Choroid plexus epithelial cell (primary cell): ENCODE data around the gene CDK14.

Source experiments
- DNase-seq: peaks from one replicate; pipeline ENCODE4 v3.0.0-alpha.2; 2010; ENCODE audit warnings: low read depth
- H3K4me3 ChIP-seq: 2 replicates; pipeline ENCODE4 v1.5.1; 2011; ENCODE audit warnings: low read depth, mild to moderate bottlenecking, control low read depth, low read length, moderate library complexity
- TF ChIP-seq, protein P1 (sequence below): conservative IDR thresholded peaks from 2 replicates; pipeline ENCODE4 v1.5.1; 2011; ENCODE audit warnings: low read depth, mild to moderate bottlenecking, control low read depth, inconsistent platforms, low read length, moderate library complexity

The CDK14 gene

DNA sequence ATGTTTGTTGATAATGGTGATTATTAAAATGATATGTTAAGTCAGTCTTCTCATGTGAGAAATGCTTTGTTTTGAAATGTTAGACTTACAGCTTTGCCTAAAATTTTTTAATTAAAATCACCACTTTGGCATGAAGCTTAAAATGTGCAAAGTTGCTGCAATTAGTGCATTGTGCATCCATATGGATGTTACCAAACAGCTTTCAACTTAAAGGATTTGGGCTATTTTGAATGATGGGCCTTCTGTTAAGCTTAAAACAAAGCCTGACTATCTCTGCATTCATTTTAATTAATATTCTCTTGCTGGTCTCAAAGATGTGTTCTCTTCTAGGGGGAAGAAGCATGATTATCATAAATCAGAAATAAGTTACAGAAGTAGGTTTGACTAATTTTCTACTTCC lies 603.5 kb downstream of the CDK14 start:
- no peak for DNase-seq
- H3K4me3 ChIP-seq: no peak overlapping the region
- TF ChIP-seq, protein P1, sequence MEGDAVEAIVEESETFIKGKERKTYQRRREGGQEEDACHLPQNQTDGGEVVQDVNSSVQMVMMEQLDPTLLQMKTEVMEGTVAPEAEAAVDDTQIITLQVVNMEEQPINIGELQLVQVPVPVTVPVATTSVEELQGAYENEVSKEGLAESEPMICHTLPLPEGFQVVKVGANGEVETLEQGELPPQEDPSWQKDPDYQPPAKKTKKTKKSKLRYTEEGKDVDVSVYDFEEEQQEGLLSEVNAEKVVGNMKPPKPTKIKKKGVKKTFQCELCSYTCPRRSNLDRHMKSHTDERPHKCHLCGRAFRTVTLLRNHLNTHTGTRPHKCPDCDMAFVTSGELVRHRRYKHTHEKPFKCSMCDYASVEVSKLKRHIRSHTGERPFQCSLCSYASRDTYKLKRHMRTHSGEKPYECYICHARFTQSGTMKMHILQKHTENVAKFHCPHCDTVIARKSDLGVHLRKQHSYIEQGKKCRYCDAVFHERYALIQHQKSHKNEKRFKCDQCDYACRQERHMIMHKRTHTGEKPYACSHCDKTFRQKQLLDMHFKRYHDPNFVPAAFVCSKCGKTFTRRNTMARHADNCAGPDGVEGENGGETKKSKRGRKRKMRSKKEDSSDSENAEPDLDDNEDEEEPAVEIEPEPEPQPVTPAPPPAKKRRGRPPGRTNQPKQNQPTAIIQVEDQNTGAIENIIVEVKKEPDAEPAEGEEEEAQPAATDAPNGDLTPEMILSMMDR: no peak

DNA sequence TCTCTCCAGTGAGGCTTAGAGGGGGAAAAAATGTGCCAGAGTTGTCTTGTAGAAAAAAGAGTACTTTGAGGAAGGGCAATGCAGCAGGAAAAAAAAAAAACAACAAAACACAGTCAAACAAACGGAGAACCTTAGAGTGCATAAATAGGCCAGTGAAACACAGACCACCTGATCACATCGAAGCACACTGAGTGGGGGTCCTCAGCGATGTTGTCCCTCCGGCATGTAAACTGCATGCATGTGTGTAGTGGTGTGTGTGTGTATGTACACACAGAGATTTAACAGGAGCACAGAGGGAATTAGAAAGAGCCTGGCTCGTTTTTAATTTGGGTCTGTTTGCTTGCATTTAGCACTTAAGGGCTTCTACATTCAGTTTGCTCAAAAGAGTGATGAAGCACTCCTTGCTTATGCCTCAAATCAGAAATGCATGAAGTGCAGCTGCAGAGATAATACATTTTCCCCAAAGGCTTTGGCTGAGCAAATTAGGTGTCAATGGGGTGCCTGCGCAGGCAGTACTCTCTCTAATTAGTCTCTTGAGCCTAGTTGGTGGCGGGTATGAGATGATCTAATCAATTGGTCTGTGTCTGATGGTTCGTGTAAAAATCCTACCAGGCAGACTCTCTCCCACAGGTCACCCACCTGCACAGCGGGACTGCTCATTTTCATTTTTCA lies 605.5 kb downstream of the CDK14 start:
- DNase-seq: no peak
- H3K4me3 ChIP-seq: no peak overlapping the region
- TF ChIP-seq, protein P1: no peak

DNA sequence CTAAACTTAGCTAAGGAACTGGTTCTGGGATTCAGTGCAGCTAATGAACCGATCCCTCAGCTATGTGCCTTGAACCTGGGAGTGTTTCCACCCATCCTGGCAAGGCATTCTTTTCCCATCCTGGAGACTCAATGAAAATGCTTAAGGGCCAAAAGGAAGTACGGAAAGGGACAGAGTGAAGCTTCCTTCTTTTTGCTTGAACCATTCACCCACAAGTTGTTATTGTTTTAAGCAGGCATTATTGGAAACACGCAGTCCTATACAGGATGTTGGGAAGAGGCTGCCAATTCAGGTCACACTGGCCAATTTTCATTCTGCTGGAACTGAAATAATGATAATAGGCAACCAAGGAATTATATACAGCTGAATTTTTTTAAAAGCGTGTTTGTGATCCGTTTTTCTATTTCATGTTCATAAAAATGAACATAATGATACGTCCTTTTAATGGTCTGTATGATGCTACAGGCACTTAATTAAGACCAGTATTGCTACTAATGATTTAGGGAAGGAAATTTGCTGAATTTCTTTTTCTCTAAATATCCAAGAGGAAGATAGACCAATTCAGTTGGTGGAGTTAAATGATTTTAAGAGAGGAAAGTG lies 610.3 kb downstream of the CDK14 start:
- TF ChIP-seq, protein P1: no peak
- no peak overlapping the region for H3K4me3 ChIP-seq
- DNase-seq: no peak

DNA sequence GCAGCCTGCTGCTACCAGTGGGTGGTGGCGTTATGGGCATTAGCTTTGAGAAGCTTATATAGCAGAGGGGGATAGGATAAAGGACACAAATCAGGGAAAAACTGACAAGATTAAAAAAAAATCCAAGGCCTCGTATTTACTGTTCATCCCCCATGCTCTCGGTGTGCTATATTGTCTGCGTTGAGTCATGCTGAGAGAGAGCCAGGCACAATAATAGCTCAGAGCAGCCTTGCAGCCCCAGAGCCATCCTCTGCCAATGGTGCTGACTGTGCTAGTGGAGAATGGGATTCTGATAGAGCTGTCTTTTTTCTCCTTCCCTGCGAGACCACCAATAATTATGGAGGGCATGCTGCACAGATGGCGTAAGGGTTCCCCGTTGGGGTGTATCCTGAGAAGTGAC lies 616.5 kb downstream of the CDK14 start:
- TF ChIP-seq, protein P1: no peak
- H3K4me3 ChIP-seq: no peak overlapping the region
- peak; percentile 25 for DNase-seq

DNA sequence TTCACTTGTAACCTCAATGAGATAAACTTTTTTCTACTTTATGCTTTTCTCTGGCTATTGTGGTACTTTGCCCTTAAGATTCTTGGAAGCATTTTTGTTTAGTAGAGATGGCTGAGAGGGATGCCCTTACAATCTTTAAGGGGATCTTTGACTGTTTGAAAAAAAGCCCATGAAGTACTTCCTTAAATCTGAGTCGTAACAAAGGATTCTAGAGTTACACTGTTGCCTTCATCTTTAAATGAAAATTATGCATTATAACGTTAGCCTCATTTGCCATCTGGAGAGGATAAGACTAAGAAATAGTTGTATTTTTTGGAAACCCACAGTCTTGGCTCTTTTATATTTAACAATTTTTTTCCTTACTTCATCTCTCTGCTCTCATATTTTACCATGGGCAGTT lies 630.3 kb downstream of the CDK14 start:
- no peak for DNase-seq
- H3K4me3 ChIP-seq: no peak overlapping the region
- TF ChIP-seq, protein P1: no peak

DNA sequence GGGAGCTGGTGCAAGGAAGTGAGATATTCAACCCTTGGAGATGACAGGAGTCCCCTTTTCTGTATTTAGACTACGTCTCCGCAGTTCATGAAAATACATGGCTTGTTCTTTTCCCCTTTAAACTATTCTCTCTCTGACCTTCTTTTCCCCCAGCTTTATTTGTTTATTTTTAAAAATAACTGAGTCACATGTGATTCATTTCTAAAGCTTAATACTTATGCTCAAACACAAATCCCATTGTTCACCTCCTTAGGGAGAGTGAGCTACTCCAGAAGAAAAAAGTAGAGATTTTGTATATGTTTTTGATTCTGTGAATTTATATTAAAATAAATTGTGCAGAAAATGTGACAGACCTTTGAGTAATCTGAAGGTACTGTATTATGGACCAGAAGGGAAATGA lies 632.2 kb downstream of the CDK14 start:
- TF ChIP-seq, protein P1: no peak
- no peak overlapping the region for H3K4me3 ChIP-seq
- no peak for DNase-seq
